GM21576 (cell line): ENCODE results near the gene CEP72.
"Not testable (repeated sequence)": the region's sequence is repeated elsewhere in the genome, so short reads cannot be mapped to it uniquely, and the experiment has no call there.

Experiments used
- ATAC-seq: cut with Tn5 transposase; IDR thresholded peaks from one replicate; pipeline ENCODE4 v1.9.1; 2021; ENCODE audit warnings: mild to moderate bottlenecking, moderate library complexity; ENCODE audit not compliant: unreplicated experiment

CEP72 gene, protein sequence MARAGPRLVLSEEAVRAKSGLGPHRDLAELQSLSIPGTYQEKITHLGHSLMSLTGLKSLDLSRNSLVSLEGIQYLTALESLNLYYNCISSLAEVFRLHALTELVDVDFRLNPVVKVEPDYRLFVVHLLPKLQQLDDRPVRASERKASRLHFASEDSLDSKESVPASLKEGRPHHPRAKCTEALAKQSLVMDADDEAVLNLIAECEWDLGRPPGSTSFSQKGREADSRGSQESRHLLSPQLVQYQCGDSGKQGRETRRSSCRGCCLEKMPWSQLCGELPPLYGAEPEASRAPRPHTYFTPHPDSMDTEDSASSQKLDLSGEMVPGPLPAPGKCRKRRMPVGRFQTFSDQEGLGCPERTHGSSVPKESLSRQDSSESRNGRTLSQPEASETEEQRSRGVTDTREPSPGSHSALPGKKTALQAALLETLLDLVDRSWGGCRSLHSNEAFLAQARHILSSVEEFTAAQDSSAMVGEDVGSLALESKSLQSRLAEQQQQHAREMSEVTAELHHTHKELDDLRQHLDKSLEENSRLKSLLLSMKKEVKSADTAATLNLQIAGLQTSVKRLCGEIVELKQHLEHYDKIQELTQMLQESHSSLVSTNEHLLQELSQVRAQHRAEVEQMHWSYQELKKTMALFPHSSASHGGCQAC

DNA sequence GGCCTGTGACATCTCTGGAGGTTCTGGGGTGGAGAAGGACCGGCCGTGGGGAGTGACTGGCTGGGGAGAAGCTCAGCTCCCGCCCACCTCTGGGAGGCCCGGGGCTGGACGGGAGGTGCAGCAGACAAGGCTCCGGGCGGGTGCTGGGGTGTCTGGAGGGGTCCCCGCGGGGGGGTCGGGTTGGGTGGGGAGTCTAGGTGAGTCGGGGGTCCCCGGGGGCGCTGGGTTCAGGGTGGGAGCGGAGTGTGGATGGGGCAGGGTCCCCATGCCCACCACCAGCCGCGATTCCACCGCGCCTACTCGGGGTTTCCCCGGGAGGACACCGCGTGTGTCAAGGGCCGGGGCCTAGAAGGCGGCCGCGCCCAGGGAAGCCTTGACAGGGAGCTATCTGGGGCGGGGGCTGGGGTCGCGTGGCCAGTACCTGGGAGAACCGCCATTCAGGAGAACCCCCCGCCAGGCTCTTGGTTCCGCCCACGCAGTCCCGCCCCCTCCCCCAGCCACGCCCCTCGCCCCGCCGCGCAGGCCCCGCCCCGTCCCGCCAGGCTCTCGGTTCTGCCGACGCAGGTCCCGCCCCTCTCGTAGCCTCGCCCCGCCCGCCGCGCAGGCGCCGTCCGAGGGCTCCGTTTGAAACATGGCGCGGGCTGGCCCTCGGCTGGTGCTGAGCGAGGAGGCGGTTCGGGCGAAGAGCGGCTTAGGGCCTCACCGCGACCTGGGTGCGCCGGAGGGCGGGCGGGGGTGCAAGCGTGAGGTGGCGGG, at the start of gene CEP72:
Gene CEP72 (plus strand): TSS at position 610 of the 756 bp plus-strand sequence. CDS start 22 bp downstream, at position 632.
- ATAC-seq = peak; percentile 69

DNA sequence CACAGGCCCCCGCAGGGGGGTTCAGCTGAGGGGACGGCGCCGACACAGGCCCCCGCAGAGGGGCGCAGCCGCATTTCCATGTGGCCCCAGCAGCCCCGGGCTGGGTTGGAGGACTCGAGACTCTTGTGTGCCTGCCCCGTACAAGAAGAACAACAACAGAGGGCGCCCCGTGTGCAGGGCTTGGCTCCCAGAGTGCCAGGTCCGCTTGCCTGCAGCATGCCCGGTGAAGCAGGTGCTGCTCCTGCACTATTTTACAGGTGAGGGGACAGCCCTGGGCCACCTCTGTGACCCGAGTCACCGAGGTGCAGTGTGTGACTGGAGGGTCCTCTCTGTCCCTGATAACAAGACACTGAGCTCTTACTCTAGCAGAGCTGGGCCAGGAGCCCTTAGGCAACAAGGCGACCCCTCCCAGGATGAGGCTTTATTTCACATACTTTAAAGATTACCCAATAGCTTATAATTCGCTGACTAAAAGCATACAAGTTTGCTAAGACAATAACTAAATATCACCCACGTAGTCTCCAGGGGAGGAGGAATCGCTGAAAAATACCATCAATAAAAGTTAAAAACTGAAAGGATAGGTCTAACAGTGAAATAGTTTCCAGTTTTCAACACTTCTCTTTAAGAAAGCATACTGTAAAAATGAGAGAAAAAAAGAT, 46.2 kb upstream of the CEP72 start:
- no peak for ATAC-seq

DNA sequence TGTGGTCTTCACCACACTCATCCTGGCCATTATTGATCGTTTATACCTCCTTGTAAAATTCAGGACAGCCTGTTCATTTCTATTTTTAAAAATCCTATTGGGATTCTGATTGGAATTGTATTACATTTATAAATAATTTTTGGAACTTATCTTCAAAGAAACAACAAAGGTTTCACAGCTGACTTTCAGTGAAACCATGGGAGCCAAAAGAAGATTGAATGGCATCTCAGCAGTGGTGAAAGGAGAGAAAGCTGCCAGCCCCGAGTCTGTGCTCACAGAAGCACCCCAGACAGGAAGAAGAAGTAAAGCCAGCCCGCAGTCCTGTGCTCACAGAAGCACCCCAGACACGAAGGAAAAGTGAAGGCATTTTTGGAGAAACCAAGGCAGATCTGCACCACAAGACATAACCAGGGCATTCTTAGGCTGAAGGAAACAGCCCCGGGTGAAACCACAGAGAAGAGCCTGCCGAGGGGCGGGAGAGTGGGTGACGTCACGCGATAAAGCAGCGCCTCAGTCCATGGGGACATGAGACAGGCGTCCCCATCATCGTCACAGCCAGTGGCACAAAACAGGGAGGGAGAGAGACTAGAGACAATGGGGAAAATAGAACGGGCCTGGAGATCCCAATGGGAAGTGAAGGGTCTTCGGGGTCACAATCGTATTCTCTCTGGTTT, 45.4 kb upstream of the CEP72 start:
- ATAC-seq = no peak

DNA sequence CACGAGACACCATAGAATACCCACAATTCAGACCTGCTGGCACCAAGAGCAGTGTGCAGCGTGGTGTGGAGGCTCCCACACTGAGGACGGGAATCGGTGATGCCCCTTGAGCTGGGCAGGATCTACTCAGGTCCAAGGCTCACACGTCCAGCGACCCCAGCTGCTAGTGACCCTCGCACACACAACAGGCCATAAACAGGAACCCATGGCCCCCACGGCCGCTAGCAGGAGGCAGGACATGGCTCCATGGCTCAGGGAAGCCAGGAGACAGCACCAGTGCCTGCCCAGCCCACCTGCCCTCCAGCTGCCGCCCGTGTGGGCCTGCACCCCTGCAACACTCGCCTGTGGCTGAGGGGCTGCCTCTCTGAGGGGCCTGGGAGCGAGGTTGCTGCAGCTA, 44.5 kb upstream of the CEP72 start:
- ATAC-seq = no peak

DNA sequence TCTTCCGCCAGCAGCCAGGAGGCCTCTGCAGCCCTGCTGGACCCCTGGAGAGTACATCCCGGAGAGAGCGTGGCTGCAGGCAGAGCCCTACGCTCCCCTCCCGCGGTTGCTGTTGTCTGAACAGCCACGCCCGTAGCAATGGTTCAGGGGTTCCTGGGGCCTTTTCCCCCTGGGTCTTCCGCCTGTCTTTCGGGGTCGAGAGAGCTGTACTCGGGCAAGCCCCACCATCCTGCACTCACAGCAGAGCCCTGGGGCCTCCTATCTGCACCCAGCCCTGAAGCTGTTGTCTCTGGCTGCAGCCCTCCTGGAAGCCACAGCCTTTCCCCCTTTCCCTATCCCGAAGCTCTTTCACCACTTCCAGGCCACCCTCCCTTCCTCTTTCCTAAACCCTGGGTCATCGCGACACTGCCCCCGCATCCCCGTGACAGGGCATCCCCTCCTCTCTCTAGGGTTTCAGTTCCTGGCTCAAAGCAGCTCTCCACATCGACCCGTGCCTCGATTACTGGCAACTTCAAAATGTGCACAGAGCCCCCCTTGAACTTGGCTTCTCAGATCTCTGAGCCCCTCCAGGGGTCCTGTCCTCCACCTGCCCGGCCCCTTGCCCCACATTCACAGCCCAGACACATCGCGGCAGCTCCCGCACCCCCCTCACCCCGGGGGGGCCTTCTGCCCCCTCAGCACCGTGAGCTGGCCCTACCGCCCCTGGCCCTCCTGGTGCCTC, 43.9 kb upstream of the CEP72 start:
- ATAC-seq = no peak

DNA sequence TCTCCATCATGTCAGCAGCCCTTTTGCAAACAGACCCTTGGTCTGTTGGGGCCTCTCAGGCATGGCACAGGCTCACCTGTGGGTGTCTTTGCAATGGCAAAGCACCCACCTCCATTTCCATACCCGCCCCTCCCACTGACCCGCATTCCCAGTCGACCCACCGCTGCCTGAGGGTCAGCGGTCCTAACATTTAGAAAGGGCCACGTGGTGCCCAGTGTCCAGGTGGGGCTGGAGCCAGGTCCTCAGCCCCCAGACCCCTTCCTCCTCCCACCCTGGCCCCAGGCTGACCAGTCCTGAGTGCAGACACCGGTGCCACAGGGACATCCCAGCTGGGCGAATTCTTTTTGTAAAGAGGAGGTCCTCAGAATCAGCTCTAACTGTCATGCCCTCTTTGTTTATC, 43.3 kb upstream of the CEP72 start:
- no peak for ATAC-seq

DNA sequence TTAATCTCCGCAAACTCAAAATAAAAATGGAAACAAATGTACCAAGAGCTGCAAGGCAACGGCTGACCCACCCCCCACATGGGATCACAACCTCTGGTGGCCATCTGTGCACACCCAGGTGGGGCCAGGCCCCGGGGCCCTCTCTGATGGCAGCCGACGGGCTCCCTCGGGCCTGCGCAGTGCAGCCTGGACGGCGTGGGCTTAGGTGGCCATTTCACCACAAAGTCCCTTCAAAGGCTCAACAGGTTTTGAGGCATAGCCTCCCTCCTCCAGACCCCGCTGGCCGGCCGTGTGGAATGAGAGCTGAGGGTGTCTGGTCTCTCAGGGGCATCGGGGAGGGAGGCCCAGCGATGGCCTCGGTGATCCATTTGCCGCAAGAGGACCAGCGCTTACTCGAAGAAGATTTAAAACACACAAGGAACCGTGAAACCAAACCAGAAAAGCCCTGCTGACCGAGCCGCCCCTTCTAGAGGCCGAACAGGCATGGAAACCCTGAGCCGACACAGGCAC, 42.7 kb upstream of the CEP72 start:
- no peak for ATAC-seq

DNA sequence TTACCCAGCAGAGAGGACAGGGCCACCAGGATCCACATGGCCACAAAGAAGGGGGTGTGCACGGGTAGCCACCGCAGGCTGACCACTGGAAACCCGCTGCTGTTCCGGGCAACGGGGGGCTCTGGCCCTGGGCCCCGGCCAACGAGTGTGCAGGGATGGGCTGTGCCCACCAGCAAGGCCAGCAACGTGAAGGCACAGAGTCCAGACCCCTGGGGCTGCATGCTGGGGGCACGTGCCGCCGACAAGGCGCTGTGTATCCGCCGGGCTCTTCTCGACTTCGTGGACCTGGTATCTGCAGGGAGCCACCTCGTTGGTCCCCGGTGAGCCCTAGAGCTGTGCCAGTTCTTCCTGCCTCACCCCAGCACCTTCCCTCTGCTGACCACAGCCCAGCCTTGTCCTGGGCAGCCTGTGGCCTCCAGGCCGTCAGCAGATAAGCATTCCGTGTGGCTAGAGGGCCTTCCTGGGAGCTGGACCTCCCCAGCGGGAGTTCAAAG, 42.2 kb upstream of the CEP72 start:
- ATAC-seq = no peak

DNA sequence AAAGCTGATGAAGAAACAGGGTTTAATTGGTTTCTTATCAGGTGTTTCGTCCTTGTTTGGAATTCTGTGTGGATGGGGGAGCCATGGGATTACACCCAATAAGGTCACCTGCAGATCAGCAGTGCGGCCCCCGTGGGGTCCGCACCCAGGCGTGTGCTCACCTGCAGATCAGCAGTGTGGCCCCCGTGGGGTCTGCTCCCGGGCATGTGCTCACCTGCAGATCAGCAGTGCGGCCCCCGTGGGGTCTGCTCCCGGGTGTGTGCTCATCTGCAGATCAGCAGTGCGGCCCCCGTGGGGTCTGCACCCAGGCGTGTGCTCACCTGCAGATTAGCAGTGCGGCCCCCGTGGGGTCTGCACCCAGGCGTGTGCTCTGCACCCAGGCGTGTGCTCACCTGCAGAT, 41.7 kb upstream of the CEP72 start:
- no peak for ATAC-seq

DNA sequence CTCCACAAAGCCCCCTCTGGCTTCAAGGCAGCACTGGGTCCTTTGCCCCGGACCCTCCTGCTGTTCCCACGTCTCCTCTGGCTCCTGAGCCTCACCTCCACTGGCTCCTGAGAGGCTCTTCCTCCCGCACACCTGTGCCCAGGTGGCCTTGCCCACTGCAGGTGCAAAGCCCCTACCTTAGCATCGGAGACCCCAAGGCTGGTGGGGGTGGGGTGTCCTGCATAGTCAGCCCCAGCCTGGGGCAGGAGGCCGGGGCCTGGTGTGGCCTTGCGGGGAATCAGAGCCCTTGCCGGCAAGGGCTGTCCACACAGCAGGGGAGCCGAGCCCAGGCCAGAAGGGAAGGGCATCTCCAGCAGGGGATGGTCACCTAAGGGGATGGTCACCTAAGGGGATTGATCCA, 41.3 kb upstream of the CEP72 start:
- no peak for ATAC-seq

DNA sequence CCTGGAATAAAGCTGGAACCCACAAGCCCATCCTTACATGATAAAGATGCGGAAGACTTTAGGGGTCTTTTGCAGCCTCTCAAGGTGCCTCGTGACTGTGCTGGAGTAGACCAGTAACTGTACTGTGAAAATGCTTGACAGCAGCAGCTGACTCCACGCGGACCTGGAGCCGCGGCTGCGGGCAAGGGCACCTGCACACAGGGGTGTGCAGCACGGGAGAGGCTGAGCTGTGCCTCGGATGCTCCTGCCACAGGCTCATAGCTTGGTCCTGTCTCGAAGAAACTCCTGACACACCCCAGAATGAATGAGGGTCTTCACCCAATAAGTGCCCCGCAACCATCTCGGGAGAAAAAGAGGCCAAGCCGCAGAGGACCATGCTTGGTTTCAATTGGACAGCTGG, 40.3 kb upstream of the CEP72 start:
- ATAC-seq = no peak

DNA sequence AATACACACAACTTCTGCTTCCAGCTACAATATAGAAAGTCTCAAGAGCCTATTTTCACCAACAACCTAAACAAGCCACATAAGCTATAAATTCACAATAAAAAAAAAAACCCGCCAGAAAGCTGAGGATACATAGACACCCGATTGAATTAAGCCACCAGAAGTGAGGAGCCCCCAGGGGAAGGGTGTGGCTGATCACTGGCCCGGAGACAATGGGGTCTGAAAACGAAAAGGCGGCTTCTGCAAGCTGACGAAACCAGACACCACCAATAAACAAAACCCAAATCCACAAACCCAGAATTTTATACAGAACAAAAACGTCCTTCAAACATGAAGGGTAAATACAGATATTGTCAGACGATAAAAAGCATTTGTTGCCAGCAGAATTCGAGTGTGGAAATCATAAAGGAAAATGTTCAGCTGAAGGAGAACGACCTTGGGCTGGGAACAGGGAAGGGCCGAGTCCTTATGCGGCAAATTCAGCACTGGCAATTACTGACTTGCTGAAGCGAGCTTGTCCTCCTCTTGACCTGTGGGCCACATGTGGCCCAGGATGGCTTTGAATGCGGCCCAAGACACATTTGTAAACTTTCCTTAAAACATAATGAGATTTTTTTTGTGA, 39.6 kb upstream of the CEP72 start:
- no peak for ATAC-seq

DNA sequence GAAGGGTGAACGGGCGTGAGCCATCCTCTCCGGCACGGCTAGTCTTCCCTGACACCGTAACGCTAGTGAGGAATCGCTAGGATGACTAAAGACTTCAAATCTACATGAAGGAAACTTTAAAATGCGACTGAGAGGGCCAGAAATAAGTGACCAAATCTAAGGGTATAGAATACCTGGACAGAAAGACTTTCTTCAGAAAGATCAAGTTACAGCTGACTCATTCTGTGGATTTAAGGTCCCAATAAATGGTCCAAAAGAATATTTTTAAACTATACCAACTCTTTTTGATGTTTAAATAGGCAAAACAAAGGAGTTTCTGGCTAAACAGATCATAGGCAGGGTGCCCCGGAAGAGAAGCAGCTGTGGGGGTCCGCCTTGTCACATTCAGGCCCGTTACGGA, 38.9 kb upstream of the CEP72 start:
- no peak for ATAC-seq

DNA sequence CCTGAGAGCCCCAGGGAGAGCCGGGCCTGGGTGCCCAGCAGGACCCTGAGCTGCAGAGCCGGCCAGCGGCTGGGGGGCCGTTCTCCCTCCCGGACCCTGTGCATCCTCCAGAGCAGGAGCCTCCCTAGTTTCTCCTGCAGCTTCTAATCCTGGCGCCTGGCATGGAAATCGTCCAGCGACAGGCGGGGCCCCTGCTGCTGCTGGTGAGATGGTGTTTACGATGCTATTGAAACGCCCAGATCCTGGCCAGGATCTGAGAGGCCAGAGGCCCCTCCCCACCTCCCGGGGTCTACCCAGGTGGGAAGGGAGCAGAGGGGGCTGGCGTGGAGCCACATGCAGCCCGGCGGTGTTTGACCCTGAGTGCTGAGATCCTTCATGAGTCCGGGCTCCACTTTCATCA, 38.2 kb upstream of the CEP72 start:
- ATAC-seq = no peak

DNA sequence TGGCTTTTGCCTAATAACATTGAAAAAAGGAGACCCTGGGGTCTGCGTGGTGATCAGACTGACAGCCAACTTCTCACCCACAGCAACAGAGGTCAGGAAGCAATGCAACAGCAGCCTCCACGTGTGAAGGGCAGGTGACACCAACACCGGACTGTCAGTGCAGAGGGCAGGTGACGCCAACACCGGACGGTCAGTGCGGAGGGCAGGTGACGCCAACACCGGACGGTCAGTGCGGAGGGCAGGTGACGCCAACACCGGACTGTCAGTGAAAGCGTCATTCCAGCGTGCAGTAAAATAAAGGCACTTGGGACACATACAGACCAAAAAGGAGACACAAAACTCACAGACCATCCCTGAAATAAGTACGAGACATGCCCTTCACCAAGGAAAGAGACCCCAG, 37.2 kb upstream of the CEP72 start:
- ATAC-seq = no peak

DNA sequence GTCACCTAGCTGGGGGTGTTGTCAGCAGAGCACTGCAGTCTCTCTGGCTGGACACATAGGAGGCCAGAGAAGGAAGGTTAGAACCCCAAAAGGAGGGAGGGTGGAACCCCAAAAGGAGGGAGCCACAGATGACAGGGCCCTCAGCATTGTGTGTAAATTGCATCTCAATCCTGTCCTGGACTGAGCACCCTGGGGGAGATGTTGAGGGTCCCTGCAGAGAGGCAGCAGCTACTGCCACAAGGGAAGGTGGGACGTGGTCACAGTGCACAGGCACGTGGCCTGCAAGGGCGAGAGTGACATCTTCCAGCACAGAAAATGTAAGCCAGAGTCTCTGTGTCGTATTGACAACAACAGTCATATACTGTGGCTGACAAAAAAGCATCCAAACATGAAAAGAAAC, 36.5 kb upstream of the CEP72 start:
- ATAC-seq = no peak

DNA sequence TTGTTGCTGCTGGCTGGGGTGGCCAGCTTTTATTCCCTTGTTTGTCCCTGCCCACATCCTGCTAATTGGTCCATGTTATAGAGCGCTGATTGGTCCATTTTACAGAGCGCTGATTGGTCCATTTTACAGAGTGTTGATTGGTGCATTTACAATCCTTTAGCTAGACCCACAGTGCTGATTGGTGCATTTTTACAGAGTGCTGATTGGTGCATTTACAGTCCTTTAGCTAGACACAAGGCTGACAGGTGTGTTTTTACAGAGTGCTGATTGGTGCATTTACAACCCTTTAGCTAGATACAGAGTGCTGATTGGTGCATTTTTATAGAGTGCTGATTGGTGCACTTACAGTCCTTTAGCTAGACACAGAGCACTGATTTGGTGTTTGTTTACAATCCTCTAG, 34.9 kb upstream of the CEP72 start:
- not testable (repeated sequence) for ATAC-seq

DNA sequence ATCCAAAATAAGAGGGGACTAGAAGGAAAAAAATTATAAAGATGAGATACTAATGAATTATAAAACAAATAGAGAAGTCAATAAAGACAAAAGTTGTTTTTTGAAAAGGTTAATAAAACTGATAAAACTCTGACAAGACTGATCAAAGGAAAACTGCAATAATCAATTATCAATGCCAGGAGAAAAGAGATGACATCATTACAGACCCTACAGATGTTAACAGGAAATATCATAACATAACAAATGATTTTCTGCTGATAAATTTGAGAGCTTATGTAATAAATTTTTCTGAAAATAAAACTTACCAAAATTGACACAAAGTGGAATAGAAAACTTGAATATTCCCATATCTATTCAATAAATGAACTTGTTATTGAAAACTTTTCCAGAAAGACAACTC, 34.3 kb upstream of the CEP72 start:
- ATAC-seq = no peak

DNA sequence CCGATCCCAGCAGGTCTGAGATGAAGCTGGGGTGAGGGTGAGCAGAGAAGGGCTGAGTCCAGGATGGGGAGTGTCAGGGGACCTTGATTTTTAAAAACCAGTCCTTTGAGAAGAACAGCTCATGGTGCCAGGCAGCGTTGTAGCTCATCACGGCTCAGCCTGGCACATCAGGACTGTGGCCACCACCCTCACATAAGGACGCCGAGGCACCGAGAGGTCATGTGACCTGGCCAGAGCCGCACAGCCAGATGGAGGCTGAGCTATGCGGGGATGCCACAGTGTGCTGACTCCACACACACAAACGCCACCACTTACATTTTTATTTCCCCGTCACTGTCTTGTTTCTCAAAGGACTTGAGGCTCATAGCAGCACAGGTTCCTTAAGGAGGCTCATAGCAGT, 32.9 kb upstream of the CEP72 start:
- no peak for ATAC-seq
